Activated naive CD4-positive, alpha-beta T cell treated with anti-CD3 and anti-CD28 coated beads, Interleukin-2, amount 50 U/mL, for 24 hours (primary cell): ENCODE data around the gene RAP1GAP.
"Not testable (repeated sequence)": the region's sequence is repeated elsewhere in the genome, so short reads cannot be mapped to it uniquely, and the experiment has no call there.

Experiments used
- H3K27ac Mint-ChIP-seq: one replicate; pipeline ENCODE4 v1.8.0; 2021; ENCODE audit warnings: mild to moderate bottlenecking, mixed read lengths
- H3K27me3 Mint-ChIP-seq: one replicate; pipeline ENCODE4 v1.8.0; 2021; ENCODE audit warnings: mixed read lengths
- H3K36me3 Mint-ChIP-seq: one replicate; pipeline ENCODE4 v1.8.0; 2021; ENCODE audit warnings: mixed read lengths
- H3K4me1 Mint-ChIP-seq: one replicate; pipeline ENCODE4 v1.8.0; 2021; ENCODE audit warnings: mixed read lengths
- H3K4me3 Mint-ChIP-seq: one replicate; pipeline ENCODE4 v1.8.0; 2021; ENCODE audit warnings: mild to moderate bottlenecking, mixed read lengths
- H3K9me3 Mint-ChIP-seq: one replicate; pipeline ENCODE4 v1.8.0; 2021; ENCODE audit warnings: mixed read lengths

Gene RAP1GAP

DNA sequence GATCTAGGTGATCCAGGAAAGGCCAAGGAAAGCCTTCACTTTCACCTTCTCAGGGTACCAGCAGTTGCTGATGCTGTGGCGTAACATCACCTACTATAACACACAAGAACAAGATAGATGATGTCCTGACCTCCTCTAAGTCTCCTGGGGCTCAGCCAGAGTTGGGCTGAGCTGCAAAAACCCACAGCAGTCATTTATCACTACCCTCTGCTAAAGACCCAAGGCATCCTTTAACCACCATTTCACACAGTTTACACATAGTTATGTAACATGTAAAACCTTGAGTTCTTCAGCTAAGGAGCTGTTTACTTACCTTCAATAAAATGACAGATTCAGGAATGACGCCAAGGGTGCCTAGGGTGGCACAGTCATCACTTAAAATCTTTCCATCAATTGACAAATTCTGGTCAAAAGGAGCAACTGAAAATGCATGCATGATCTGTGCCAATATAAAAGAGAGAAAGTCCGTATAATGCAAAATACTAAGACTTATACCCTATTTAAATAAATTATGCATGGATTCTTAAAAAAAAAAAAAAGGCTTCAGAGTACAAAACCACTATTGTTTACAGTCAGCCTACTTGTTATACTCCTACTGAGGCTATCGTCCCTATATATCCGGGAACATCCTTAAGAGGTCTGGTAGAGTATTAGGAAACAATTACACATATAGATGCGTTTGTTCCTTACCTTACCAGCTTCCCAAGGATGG lies 20.7 kb upstream of the RAP1GAP start:
- Mint-ChIP-seq H3K36me3 (peaks cover 30% of the 10 kb centered on the region), H3K27ac (no peak overlapping the region), H3K9me3 (no peaks in the 10 kb centered on the region), H3K4me3 (no peak overlapping the region), H3K27me3 (no peaks in the 10 kb centered on the region), H3K4me1 (no peaks in the 10 kb centered on the region)

DNA sequence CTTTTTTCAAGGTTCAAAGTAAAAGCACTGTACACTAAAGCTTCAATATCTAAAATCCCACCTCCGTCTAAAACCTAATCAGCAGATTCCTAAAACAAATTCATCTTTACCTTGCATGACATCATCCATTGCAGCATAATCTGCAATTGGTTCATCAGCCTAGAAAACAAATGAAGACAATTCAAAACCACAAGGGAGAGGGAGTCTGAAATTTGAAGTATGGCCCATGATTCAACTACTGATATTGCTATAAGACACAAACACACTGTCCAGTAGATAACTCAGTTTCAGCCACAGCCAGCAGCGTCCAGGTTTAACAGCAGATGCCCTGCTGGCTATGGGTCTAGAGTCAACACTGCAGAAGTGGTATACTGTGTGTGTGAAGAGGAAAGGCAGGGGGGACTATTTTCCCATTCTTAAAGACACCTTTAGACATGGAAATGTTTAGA lies 17.9 kb upstream of the RAP1GAP start:
- peaks cover 32% of the 10 kb centered on the region for H3K36me3 Mint-ChIP-seq
- no peaks in the 10 kb centered on the region for H3K4me1 Mint-ChIP-seq
- no peak overlapping the region for H3K27ac Mint-ChIP-seq
- no peak overlapping the region for H3K4me3 Mint-ChIP-seq
- H3K9me3 Mint-ChIP-seq = no peaks in the 10 kb centered on the region
- H3K27me3 Mint-ChIP-seq = no peaks in the 10 kb centered on the region

DNA sequence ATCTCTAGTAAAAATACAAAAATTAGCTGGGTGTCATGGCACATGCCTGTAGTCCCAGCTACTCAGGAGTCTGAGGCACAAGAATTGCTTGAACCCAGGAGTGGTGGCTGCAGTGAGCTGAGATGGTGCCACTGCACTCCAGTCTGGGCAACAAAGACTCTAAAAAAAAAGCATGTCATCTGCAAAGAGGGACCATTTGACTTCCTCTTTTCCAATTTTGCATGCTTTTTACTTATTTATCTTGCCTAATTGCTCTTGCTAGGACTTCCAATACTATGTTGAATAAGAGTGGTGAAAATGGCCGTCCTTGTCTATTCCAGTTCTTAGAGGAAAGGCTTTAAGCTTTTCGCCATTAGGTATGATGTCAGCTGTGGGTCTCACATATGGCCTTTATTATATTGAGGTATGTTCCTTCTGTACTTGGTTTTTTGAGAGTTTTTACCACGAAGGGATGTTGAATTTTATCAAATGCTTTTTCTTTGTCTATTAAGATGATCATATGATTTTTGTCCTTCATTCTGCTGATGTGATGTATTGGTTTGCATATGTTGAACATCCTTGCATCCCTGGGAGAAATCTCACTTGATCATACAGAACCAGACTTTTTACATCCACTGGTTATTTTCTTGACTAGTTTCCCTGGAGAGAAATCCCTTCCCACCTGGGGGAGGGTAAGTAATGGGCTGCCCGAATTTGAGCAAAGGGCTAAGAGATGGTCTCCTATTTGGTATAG lies 17.0 kb upstream of the RAP1GAP start:
- H3K27me3 Mint-ChIP-seq = no peaks in the 10 kb centered on the region
- no peaks in the 10 kb centered on the region for H3K4me1 Mint-ChIP-seq
- H3K36me3 Mint-ChIP-seq = peaks cover 33% of the 10 kb centered on the region
- no peak overlapping the region for H3K4me3 Mint-ChIP-seq
- no peaks in the 10 kb centered on the region for H3K9me3 Mint-ChIP-seq
- H3K27ac Mint-ChIP-seq = no peak overlapping the region

DNA sequence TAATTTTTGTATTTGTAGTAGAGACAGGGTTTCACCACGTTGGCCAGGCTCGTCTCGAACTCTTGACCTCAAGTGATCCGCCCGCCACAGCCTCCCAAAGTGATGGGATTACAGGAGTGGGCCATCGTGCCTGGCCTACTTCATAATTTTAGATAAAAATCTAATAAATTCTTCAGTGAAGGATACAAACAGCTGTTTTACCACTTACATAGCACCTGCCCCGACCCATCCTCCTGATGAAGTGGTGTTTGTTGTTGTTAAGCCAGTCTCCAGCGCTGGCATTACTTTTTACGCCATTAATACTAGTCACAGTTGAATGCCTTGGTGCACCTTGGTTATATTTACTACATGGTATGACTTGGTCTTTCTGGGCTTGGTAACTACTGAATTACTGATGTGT lies 12.3 kb upstream of the RAP1GAP start:
- Mint-ChIP-seq H3K27me3 (no peaks in the 10 kb centered on the region), H3K36me3 (peaks cover 18% of the 10 kb centered on the region), H3K4me3 (no peak overlapping the region), H3K9me3 (no peaks in the 10 kb centered on the region), H3K4me1 (no peaks in the 10 kb centered on the region), H3K27ac (no peak overlapping the region)

DNA sequence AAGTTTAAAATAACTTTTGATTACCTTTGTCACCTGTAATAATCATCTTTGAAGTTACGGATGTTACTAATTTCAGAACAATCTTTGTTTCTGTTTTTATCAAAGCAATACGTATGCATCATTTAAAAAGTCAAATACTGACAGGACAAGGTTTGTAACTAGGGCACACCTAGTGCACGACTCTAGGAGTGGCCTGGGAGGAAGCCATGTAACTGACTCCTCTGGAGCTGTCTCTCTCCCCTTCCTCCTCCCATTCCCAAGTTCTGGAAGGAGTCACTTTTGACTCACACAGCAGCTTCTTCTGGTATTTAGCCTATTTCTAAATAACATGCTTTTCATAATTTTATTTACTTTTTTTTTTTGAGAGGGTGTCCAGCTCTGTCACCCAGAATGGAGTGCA lies 11.8 kb upstream of the RAP1GAP start:
- Mint-ChIP-seq H3K27me3 (no peaks in the 10 kb centered on the region), H3K9me3 (no peaks in the 10 kb centered on the region), H3K27ac (no peak overlapping the region), H3K4me1 (no peaks in the 10 kb centered on the region), H3K4me3 (no peak overlapping the region), H3K36me3 (peaks cover 14% of the 10 kb centered on the region)

DNA sequence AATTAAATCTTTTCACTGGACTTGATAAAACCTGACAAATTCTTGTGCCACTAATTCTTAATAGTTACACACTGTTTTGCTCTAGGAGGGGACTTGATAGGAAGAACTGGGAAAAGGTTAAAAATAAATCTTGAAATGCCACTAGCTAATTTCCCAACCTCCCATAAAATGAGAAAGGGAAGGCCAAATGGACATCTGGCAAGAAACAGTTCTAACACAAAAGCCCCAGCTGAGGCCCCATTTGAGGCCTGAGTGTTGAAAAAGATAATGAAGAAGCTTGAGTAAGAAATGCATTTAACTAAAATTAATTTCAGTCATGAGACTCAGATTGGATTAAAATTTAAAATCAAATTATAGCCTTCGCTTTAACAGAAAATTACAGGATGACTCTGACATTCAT lies 11.2 kb upstream of the RAP1GAP start:
- no peak overlapping the region for H3K4me3 Mint-ChIP-seq
- no peaks in the 10 kb centered on the region for H3K9me3 Mint-ChIP-seq
- no peaks in the 10 kb centered on the region for H3K27me3 Mint-ChIP-seq
- no peak overlapping the region for H3K27ac Mint-ChIP-seq
- H3K4me1 Mint-ChIP-seq = no peaks in the 10 kb centered on the region
- peaks cover 12% of the 10 kb centered on the region for H3K36me3 Mint-ChIP-seq

DNA sequence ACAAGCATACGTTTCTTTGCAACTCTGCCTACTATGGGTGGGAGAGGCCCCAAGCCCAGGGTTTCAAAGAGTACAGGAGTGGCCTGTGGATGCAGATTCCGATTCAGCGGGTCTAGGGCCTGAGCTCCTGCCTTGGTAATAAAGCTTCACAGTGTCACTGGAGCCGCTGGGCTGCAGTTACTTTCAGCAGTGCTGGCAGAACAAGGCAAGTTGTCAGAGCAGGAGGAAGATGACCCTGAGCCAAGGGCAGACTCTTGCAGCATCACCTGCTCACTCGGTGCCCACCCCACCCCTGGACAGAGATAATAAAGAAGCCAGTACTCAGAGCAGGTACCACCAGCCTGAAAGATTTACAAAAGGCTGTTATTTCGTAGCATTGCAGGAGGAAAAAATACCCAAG lies 8.0 kb upstream of the RAP1GAP start:
- Mint-ChIP-seq H3K9me3 (no peaks in the 10 kb centered on the region), H3K4me1 (no peaks in the 10 kb centered on the region), H3K27ac (no peak overlapping the region), H3K27me3 (no peaks in the 10 kb centered on the region), H3K36me3 (peaks cover 3% of the 10 kb centered on the region), H3K4me3 (no peak overlapping the region)

DNA sequence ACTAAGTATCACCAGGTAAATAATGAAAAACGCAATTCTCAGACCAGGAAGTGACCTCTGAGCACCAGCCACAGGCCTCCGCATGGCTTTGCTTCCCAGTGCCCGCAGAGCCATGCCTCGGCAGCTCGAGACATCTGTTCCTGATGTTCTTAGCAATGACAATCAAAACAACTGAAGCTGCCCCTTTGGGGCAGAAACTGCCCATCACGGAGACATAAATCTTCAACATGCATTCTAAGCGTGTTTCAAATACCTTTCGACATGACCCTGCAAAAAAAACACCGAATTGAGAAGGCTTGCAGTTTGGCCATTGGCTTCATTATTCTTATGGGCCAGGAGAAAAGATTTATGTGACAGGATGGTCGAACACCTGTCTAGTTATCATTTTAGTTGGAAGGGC lies 5.8 kb upstream of the RAP1GAP start:
- Mint-ChIP-seq H3K4me3 (no peak overlapping the region), H3K27me3 (no peaks in the 10 kb centered on the region), H3K27ac (no peak overlapping the region), H3K36me3 (peaks cover 2% of the 10 kb centered on the region), H3K9me3 (no peaks in the 10 kb centered on the region), H3K4me1 (no peaks in the 10 kb centered on the region)

DNA sequence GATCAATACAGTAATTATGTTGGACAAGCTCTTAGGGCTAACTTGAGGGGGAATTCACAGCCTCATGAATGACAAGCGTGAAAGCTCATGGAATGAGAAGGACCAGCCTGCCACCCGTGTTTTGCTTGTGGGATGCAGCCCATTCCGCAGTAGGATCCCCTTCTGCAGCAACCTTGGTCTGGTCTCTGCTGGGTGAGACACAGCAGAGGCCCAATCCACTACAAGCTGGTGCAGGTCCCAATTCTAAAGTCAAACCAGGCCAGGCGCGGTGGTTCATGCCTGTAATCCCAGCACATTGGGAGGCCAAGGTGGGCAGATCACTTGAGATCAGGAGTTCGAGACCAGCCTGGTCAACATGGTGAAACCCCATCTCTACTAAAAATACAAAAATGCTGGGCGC lies 4.7 kb upstream of the RAP1GAP start:
- not testable (repeated sequence) for H3K27me3 Mint-ChIP-seq, H3K36me3 Mint-ChIP-seq, H3K9me3 Mint-ChIP-seq

DNA sequence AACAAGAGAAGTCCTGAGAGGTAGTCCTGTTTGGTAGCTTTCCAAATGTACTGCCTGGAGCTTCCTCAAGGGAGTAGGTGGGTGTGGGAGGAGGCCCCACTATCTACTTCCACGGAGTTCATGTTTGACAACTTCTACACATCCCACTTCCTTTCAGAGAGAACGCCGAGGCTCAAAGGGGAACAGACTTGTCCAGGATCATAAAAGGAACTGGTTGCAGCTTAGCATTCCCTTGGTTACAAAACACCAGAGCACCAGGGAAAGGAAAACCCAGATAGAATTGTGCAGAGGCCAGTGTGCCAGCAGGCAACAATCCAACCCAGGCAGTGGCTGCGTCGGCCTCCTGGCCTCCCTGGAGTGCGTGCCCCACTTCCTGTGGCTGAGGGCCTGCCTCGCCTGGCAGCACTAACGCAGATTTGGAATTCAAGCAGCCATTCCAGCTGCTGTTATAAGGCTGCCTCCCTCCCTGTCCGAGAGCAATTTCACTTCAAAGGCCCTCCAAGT lies 4.2 kb upstream of the RAP1GAP start:
- no peak overlapping the region for H3K4me3 Mint-ChIP-seq
- H3K36me3 Mint-ChIP-seq = peaks cover 2% of the 10 kb centered on the region
- no peaks in the 10 kb centered on the region for H3K27me3 Mint-ChIP-seq
- no peaks in the 10 kb centered on the region for H3K9me3 Mint-ChIP-seq
- H3K27ac Mint-ChIP-seq = no peak overlapping the region
- H3K4me1 Mint-ChIP-seq = no peaks in the 10 kb centered on the region

More for the DNA sequence above, 4.7 kb upstream of the RAP1GAP start:
- H3K4me3 Mint-ChIP-seq, H3K27ac Mint-ChIP-seq, H3K4me1 Mint-ChIP-seq: not testable (repeated sequence)

DNA sequence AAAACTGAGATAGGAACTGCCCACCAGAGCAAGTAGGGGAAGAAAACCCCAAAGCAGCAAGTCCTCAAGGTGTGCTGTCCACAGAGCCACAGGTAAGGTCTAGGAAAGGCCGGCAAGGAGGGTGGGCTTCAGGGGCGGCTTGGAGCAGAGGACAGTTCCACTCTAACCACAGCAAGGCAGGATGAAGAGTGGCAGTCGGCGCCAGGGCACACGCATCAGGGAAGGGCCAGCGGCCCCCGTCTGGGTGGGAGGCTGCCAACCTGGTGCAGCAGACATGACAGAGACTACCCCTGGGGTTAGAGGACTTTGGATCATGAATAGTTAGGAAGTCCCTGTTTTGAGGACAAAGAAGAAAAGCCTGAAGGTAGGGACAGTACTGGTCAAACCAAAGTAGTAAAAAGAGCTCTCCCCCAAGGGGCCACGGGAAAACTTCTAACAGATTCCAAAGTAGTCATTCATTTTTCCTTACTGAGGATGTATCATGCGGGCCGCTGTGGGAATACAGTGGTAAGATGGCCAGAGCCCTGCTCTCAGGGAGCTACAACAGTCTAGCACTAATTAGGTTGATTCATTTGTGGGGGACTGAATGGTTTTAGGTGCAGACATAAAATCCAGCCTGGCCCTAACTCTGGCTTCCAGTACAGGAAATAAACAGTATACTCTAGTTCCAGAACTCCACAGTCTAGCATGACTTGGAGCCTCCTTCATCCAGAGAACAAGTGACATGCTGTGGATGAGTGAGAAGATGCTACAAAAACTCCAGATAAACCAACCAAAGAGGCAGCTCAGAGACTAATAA lies 3.5 kb upstream of the RAP1GAP start:
- Mint-ChIP-seq H3K27ac (no peak overlapping the region), H3K4me1 (no peaks in the 10 kb centered on the region), H3K4me3 (no peak overlapping the region), H3K27me3 (no peaks in the 10 kb centered on the region), H3K9me3 (no peaks in the 10 kb centered on the region), H3K36me3 (no peaks in the 10 kb centered on the region)

DNA sequence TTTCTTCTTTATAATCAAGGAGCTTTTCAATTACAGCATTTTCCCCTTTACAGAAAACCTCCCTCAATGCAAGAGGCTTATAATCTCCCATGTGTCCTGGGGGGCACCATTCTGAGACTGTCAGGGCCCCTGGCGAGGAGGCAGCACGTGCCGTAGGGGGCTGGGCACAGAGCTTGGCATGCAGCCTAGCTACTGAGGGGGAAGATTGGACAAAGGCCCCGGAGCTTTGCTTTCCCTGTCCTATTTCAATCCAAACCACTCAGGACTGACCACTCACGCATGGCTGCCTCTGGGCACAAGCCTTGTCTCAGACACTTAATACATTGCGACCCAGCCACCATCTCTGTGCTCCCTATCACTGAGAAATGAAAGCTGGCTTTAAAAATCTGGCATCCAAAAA lies 2.8 kb upstream of the RAP1GAP start:
- Mint-ChIP-seq H3K4me1 (no peaks in the 10 kb centered on the region), H3K4me3 (no peak overlapping the region), H3K27ac (no peak overlapping the region), H3K36me3 (no peaks in the 10 kb centered on the region), H3K27me3 (peaks cover 3% of the 10 kb centered on the region), H3K9me3 (no peaks in the 10 kb centered on the region)

DNA sequence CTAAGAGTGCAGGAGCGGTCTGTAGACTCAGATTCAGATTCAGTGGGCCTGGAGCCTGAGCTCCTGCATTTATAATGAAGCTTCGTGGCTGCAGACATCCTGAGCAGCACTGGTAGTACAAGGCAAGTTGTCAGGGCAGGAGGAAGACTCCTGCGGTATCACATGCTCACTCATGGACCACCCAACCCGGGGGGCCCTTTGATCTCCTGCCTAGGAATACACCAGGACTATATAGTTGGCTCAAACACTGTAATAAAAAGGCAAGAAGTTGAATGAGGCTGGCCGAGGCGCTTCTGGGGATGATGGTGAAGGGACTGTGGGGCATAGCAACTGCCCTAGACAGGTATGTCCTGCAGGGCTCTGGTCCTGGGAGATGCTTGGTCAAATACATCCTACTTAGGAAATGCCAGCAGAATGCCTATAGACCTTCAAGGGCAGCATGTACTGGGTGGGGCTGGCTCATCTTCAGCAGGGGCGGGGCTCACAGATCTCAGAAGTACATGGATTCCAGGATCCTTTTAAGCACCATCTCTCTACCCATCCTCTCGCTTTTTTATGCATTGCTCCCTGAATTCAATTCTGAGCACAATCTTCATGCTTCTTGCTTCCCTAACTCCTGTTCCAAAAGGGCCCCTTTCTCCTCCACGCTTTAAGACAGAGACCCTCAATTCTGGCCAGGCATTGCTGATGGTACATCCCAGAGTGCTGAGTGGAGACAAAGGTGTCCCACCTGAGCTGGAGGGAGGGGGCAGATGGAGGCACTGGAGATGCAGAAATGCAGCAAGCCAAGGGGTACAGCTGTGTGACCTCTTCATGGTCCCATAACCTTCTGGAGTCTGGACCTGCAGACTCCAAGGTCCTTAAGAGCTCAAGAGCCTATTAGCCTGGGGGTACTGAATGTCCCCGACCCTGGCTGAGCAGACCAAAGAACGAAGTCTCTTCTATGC lies 2.1 kb upstream of the RAP1GAP start:
- Mint-ChIP-seq H3K27ac (no peak overlapping the region), H3K36me3 (no peaks in the 10 kb centered on the region), H3K4me1 (no peaks in the 10 kb centered on the region), H3K4me3 (no peak overlapping the region), H3K27me3 (peaks cover 3% of the 10 kb centered on the region), H3K9me3 (no peaks in the 10 kb centered on the region)

DNA sequence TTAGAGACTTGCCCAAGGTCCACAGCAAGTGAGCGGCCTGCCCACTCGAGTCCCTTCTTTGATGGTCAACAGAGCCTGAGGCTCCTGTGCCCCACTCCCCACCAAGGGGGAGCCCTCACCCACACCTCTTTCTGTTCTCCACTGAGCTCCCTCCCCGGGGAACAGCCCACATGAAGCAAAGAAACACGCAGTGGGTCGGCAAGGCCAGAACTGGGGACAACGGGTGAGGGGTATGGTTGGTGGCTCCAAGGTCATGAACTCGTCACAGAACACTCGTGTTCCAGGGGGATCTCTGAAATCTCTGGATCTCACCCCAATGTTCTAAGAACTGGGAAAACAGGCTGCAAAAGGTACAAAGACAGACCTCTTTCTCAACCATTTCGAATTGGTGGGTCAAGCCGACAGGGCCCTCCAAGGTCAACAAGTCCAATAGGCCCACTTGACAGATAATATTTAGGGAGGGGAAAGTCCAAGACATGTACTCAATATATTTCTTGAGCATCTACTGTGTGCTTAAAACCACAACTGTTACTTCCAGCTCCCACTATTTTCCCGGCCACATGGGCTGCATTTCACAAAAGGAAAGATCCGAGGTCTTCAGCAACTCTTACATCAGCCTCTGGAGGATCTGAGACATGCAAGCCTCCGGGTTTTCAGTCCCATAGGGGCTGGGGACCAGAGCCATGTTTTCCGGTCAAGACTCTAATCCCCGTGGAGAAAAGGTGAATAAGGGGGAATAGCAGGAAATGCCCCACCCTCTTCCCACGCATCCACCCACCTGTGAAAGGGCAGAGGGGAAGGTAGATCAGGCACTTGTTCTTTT lies 1.1 kb upstream of the RAP1GAP start:
- Mint-ChIP-seq H3K4me1 (no peaks in the 10 kb centered on the region), H3K4me3 (peak overlapping the region; percentile 65), H3K36me3 (no peaks in the 10 kb centered on the region), H3K27me3 (peaks cover 3% of the 10 kb centered on the region), H3K27ac (no peak overlapping the region), H3K9me3 (no peaks in the 10 kb centered on the region)
